DMS153 treated with DMSO at 0.1 percent for 48 hours (cell line): Measurements from ENCODE around the gene PRKRIP1.
"Not testable (repeated sequence)": the region's sequence is repeated elsewhere in the genome, so short reads cannot be mapped to it uniquely, and the experiment has no call there.

Experiments
- DNase-seq: peaks from one replicate; lab custom pipeline; 2025; ENCODE audit not compliant: unreplicated experiment; lab: John Stamatoyannopoulos, UW

PRKRIP1 gene

GRCh38 chr7:102474736-102475435 lies 78.7 kb downstream of the PRKRIP1 start:
- DNase-seq: not testable (repeated sequence)
